ENCODE measurements around the gene ZNF283.
"Not testable (repeated sequence)": the region's sequence is repeated elsewhere in the genome, so short reads cannot be mapped to it uniquely, and the experiment has no call there.

Gene ZNF283

DNA sequence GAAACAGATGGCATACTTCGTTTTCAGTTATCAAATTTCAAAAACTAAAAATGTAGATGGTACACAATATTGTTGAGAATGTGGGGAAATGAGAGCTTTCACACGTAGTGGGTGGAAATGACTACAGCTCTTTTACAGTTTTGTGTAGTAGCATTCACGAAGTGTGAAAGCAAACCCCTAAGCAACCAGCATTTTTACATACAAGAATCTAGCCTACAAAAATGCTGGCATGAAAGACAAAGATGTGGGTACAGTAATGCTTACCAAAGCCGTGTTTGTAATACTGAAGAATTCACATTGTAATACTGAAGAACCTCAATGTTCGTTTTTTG, 6.3 kb upstream of the ZNF283 start:
- TF ChIP-seq, protein P1, sequence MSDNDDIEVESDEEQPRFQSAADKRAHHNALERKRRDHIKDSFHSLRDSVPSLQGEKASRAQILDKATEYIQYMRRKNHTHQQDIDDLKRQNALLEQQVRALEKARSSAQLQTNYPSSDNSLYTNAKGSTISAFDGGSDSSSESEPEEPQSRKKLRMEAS (IDR thresholded peaks at IDR 0.05; ENCODE audit: low read depth, low read length), result no peak
- TF ChIP-seq MYC (IDR thresholded peaks at IDR 0.05; ENCODE audit: low read depth, low read length) (no peak), POLR2A (IDR thresholded peaks at IDR 0.05; ENCODE audit: extremely low read depth, insufficient read length) (no peak)
- TF ChIP-seq, protein P2, sequence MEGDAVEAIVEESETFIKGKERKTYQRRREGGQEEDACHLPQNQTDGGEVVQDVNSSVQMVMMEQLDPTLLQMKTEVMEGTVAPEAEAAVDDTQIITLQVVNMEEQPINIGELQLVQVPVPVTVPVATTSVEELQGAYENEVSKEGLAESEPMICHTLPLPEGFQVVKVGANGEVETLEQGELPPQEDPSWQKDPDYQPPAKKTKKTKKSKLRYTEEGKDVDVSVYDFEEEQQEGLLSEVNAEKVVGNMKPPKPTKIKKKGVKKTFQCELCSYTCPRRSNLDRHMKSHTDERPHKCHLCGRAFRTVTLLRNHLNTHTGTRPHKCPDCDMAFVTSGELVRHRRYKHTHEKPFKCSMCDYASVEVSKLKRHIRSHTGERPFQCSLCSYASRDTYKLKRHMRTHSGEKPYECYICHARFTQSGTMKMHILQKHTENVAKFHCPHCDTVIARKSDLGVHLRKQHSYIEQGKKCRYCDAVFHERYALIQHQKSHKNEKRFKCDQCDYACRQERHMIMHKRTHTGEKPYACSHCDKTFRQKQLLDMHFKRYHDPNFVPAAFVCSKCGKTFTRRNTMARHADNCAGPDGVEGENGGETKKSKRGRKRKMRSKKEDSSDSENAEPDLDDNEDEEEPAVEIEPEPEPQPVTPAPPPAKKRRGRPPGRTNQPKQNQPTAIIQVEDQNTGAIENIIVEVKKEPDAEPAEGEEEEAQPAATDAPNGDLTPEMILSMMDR (IDR thresholded peaks at IDR 0.05; ENCODE audit: low read depth, low read length), result no peak
- H3K4me3 ChIP-seq (ENCODE audit: low read depth, low read length), result no peak overlapping the region
- DNase-seq (ENCODE audit: low read depth), result no peak

DNA sequence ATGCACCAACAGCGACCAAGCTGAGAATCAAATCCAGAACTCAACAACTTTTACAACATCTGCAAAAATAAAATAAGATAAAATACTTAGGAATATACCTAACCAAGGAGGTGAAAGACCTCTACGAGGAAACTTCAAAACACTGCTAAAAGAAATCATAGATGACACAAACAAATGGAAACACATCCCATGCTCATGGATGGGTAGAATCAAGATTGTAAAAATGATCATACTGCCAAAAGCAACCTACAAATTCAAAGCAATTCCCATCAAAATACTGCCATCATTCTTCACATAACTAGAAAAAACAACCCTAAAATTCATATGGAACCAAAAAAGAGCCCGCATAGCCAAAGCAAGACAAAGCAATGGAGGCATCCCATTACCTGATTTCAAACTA, 3.3 kb upstream of the ZNF283 start:
- not testable (repeated sequence) for H3K4me3 ChIP-seq (ENCODE audit: low read depth, low read length); DNase-seq (ENCODE audit: low read depth)

DNA sequence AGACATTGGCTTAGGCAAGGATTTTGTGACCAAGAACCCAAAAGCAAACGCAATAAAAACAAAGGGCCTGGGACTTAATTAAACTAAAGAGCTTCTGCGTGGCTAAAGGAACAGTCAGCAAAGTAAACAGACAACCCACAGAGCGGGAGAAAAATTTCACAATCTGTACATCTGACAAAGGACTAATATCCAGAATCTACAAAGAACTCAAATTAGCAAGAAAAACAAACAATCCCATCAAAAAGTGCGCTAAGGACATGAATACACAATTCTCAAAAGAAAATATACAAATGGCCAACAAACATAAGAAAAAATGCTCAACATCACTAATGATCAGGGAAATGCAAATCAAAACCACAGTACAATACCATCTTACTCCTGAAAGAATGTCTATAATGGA, 2.5 kb upstream of the ZNF283 start:
- DNase-seq (ENCODE audit: low read depth); H3K4me3 ChIP-seq (ENCODE audit: low read depth, low read length): not testable (repeated sequence)

DNA sequence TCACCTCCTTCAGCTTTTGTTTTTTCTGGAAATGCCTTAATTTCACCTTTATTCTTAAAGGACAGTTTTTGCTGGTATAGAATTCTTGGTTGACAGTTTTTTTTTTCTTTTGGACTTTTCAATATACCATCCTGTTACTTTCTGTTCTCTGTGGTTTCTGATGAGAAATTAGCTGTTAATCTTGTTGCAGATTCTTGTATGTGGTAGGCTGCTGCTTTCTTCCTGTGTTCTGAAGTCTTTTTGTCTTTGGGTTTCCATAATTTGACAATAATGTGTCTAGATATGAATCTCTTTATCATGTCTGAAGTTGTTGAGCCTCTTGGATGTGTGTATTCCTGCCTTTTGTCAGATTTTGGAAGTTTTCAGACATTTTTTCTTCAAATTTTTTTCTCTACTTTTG, 12.0 kb downstream of the ZNF283 start:
- H3K4me3 ChIP-seq (ENCODE audit: low read depth, low read length), result no peak overlapping the region
- TF ChIP-seq, protein P1 (IDR thresholded peaks at IDR 0.05; ENCODE audit: low read depth, low read length), result no peak
- TF ChIP-seq MYC (IDR thresholded peaks at IDR 0.05; ENCODE audit: low read depth, low read length), result no peak
- TF ChIP-seq, protein P2 (IDR thresholded peaks at IDR 0.05; ENCODE audit: low read depth, low read length), result no peak
- no peak for TF ChIP-seq POLR2A (IDR thresholded peaks at IDR 0.05; ENCODE audit: extremely low read depth, insufficient read length)
- no peak for DNase-seq (ENCODE audit: low read depth)

DNA sequence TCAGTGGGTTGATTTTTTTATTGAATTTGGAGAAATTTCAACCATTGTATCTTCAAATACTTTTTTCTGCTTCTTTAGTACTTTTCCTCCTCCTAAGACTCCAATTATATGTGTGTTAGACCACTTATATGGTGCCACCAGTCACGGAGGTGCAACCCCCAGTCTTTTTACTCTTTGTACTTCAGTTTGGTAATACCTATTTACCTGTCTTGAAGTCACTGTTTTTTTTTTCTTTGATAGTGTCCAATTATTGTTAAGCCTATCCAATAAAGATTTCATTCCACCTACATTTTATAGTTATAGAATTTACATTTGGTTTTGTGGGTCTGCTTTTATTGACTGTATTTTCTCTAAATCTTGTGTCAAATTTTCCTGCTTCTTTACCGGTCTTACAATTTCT, 14.9 kb downstream of the ZNF283 start:
- H3K4me3 ChIP-seq (ENCODE audit: low read depth, low read length), result no peak overlapping the region
- no peak for DNase-seq (ENCODE audit: low read depth)
- TF ChIP-seq, protein P2 (IDR thresholded peaks at IDR 0.05; ENCODE audit: low read depth, low read length), result no peak

DNA sequence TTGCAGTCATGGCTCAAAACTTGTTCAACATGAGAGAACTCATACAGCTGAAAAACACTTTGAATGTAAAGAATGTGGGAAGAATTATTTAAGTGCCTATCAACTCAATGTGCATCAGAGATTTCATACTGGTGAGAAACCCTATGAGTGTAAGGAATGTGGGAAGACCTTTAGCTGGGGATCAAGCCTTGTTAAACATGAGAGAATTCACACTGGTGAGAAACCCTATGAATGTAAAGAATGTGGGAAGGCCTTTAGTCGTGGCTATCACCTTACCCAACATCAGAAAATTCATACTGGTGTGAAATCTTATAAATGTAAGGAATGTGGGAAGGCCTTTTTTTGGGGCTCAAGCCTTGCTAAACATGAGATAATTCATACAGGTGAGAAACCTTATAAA, 20.1 kb downstream of the ZNF283 start:
- H3K4me3 ChIP-seq (ENCODE audit: low read depth, low read length), result no peak overlapping the region
- DNase-seq (ENCODE audit: low read depth), result no peak
- TF ChIP-seq POLR2A (IDR thresholded peaks at IDR 0.05; ENCODE audit: extremely low read depth, insufficient read length) (no peak), MYC (IDR thresholded peaks at IDR 0.05; ENCODE audit: low read depth, low read length) (no peak)
- TF ChIP-seq, protein P1 (IDR thresholded peaks at IDR 0.05; ENCODE audit: low read depth, low read length), result no peak
- TF ChIP-seq, protein P2 (IDR thresholded peaks at IDR 0.05; ENCODE audit: low read depth, low read length), result no peak

DNA sequence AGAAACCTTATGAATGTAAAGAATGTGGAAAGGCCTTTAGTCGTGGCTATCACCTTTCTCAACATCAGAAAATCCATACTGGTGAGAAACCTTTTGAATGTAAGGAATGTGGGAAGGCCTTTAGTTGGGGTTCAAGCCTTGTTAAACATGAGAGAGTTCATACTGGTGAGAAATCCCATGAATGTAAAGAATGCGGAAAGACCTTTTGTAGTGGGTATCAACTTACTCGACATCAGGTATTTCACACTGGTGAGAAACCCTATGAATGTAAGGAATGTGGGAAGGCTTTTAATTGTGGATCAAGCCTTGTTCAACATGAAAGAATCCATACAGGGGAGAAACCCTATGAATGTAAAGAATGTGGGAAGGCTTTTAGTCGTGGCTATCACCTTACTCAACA, 20.8 kb downstream of the ZNF283 start:
- H3K4me3 ChIP-seq (ENCODE audit: low read depth, low read length), result no peak overlapping the region
- no peak for DNase-seq (ENCODE audit: low read depth)
- TF ChIP-seq MYC (IDR thresholded peaks at IDR 0.05; ENCODE audit: low read depth, low read length) (no peak), POLR2A (IDR thresholded peaks at IDR 0.05; ENCODE audit: extremely low read depth, insufficient read length) (no peak)
- TF ChIP-seq, protein P1 (IDR thresholded peaks at IDR 0.05; ENCODE audit: low read depth, low read length), result no peak
- TF ChIP-seq, protein P2 (IDR thresholded peaks at IDR 0.05; ENCODE audit: low read depth, low read length), result no peak
